ENCODE results near the gene ACOX2. TPM values are rescaled to one million over a fixed set of nuclear protein-coding genes. Genes with fewer than 3 reads are reported as not detected.

Gene ACOX2
- total and polyA plus RNA-seq, 2 of the 13 experiments (the other 11 are each of a cell fraction or from before 2014, with no cell fraction given), result 42.6 to 98.5 TPM

- Histone ChIP-seq H4K20me1 (ENCODE audit: insufficient read depth, low read length) (no peaks in the 10 kb centered on the region), H3K27me3 (ENCODE audit: control insufficient read depth in 1 of 2, insufficient read depth in 2 of 2, low read length in 2 of 2) (peaks cover 0 to 2% of the 10 kb centered on the region in 2 experiments; a peak in 2 of 5 replicates), H3K36me3 (replicated peaks in 1 of 2; ENCODE audit: control insufficient read depth in 1 of 2, insufficient read depth in 2 of 2, low read length in 2 of 2) (no peaks in the 10 kb centered on the region), H2AFZ (ENCODE audit: low read length) (peak overlapping the region; percentile 84), H3K27ac (ENCODE audit: extremely low read length, insufficient read depth, low read length) (peak overlapping the region; percentile 32), H3K9ac (ENCODE audit: insufficient read depth, low read depth, low read length) (peak overlapping the region; percentile 38; the same call in 1 of the 2 replicates), H3K4me2 (ENCODE audit: low read depth, low read length) (peak overlapping the region; percentile 73), H3K9me3 (ENCODE audit: low read length) (no peaks in the 10 kb centered on the region), H3K4me1 (ENCODE audit: insufficient read depth, low read length) (peaks cover 80% of the 10 kb centered on the region), H3K4me3 (replicated peaks in 1 of 3; ENCODE audit: insufficient read depth in 1 of 3, low read depth in 2 of 3, low read length in 3 of 3) (peak overlapping the region in 2 of 3 experiments; percentile 24 to 38; a peak in 4 of 6 replicates), H3K79me2 (ENCODE audit: insufficient read depth, low read length) (no peaks in the 10 kb centered on the region)
- intact Hi-C loops (cut with micrococcal nuclease; ENCODE audit: unreplicated experiment) (loop anchor here (2.0 kb wide), 1 partner anchor 15 kb away; no protein-coding TSS in a partner anchor), in situ Hi-C loops (cut with HindIII; ENCODE audit: extremely low pct_ligation_motif_present, low pct_unique_long_range_greater_than_20kb) (no loop called here)
- 10% methylated on average over 6 of the region's 6 CpGs for WGBS (ENCODE audit: low lambda C conversion rate)
- BruUV-seq (replicated peaks), result no TSS peak
- peak; percentile 58 for ATAC-seq
- FAIRE-seq, result peak; percentile 21
- peak; percentile 25 for DNase-seq (ENCODE audit: low spot score)
- ChIA-PET POLR2A (interaction anchor here (0.7 to 2.4 kb wide), 5 partner anchors 13 to 50 kb away, joined by 3 to 26 read pairs (median 5); no protein-coding TSS in a partner anchor), CTCF (ENCODE audit: low intra/inter-chr PET ratio, low total read pairs) (no interaction called here)
- TF ChIP-seq FOSL2 (CRISPR knock-in tag; IDR thresholded peaks at IDR 0.05), result peak; percentile 10; the same call in 1 of the 2 replicates
- no peak for TF ChIP-seq NCOA2 (CRISPR knock-in tag; IDR thresholded peaks at IDR 0.05)
- no peak for TF ChIP-seq KDM1A (CRISPR knock-in tag; IDR thresholded peaks at IDR 0.05)
- TF ChIP-seq, protein P1, sequence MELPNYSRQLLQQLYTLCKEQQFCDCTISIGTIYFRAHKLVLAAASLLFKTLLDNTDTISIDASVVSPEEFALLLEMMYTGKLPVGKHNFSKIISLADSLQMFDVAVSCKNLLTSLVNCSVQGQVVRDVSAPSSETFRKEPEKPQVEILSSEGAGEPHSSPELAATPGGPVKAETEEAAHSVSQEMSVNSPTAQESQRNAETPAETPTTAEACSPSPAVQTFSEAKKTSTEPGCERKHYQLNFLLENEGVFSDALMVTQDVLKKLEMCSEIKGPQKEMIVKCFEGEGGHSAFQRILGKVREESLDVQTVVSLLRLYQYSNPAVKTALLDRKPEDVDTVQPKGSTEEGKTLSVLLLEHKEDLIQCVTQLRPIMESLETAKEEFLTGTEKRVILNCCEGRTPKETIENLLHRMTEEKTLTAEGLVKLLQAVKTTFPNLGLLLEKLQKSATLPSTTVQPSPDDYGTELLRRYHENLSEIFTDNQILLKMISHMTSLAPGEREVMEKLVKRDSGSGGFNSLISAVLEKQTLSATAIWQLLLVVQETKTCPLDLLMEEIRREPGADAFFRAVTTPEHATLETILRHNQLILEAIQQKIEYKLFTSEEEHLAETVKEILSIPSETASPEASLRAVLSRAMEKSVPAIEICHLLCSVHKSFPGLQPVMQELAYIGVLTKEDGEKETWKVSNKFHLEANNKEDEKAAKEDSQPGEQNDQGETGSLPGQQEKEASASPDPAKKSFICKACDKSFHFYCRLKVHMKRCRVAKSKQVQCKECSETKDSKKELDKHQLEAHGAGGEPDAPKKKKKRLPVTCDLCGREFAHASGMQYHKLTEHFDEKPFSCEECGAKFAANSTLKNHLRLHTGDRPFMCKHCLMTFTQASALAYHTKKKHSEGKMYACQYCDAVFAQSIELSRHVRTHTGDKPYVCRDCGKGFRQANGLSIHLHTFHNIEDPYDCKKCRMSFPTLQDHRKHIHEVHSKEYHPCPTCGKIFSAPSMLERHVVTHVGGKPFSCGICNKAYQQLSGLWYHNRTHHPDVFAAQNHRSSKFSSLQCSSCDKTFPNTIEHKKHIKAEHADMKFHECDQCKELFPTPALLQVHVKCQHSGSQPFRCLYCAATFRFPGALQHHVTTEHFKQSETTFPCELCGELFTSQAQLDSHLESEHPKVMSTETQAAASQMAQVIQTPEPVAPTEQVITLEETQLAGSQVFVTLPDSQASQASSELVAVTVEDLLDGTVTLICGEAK (IDR thresholded peaks at IDR 0.05), result no peak
- TF ChIP-seq, protein P1 (CRISPR knock-in tag; IDR thresholded peaks at IDR 0.05), result no peak
- TF ChIP-seq, protein P2, sequence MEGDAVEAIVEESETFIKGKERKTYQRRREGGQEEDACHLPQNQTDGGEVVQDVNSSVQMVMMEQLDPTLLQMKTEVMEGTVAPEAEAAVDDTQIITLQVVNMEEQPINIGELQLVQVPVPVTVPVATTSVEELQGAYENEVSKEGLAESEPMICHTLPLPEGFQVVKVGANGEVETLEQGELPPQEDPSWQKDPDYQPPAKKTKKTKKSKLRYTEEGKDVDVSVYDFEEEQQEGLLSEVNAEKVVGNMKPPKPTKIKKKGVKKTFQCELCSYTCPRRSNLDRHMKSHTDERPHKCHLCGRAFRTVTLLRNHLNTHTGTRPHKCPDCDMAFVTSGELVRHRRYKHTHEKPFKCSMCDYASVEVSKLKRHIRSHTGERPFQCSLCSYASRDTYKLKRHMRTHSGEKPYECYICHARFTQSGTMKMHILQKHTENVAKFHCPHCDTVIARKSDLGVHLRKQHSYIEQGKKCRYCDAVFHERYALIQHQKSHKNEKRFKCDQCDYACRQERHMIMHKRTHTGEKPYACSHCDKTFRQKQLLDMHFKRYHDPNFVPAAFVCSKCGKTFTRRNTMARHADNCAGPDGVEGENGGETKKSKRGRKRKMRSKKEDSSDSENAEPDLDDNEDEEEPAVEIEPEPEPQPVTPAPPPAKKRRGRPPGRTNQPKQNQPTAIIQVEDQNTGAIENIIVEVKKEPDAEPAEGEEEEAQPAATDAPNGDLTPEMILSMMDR (CRISPR knock-in tag; IDR thresholded peaks at IDR 0.05), result peak; percentile 50
- TF ChIP-seq HNF4A (CRISPR knock-in tag; IDR thresholded peaks at IDR 0.05), result peak; percentile 71; the same call in 1 of the 2 replicates
- 0 out of 2 replicates have a peak, but pooled peaks have one; percentile 37 for TF ChIP-seq ZNF605 (CRISPR knock-in tag; IDR thresholded peaks at IDR 0.05)
- 0 out of 2 replicates have a peak, but pooled peaks have one; percentile 31 for TF ChIP-seq GATAD2A (CRISPR knock-in tag; IDR thresholded peaks at IDR 0.05)
- TF ChIP-seq MAFF (IDR thresholded peaks at IDR 0.05; ENCODE audit: low read depth, low read length), result no peak
- no peak for TF ChIP-seq ZNF576 (CRISPR knock-in tag; IDR thresholded peaks at IDR 0.05)
- no peak for TF ChIP-seq TERF1 (CRISPR knock-in tag; IDR thresholded peaks at IDR 0.05)
Observed at GRCh38 chr3:58485801-58486435, 51.1 kb downstream of the ACOX2 start.
